ELF-1 (cell line): ENCODE results near the gene RCAN1.

Source experiments
- DNase-seq: peaks from one replicate; pipeline ENCODE4 v3.0.0-alpha.2; 2016; ENCODE audit warnings: low read depth, low spot score

RCAN1 gene

DNA sequence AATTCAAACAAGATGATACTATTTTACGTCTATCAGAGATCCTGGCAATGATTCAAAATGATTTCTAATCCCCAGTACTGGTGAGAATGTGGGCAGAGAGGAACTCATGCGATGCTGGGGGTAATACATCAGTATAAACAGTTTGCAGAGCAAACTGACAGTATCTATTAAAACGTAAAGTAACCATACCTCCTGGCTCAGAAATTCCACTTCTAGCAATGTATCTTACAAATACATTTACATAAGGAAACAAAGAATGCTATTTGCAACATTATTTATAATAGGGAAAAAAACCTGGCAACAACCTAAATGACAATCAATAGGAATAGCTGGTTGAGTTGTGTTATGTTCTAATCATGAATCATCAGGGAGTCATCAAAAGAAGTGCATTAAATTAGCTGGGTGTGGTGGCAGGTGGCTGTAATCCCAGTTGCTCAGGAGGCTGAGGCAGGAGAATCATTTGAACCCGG, 15.9 kb downstream of the RCAN1 start:
- no peak for DNase-seq

DNA sequence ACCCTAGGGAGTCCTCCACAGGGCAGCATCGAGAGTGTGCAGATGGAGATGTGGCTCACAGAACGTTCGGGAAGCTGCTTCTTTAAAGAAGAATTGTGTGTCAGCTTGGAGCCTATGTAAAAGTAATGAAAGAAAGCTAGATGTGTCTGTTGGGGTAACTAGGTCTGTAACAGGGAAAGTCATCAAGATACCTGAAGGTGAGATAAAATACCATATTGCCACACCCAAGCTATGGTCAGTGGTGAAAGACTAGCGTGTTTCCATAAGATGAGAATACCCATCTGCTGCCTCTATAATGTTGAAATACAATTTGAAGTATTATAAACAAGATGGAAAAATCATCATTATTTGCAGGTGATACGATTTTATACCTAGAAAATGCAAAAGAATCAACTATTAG, 17.5 kb downstream of the RCAN1 start:
- DNase-seq: no peak

DNA sequence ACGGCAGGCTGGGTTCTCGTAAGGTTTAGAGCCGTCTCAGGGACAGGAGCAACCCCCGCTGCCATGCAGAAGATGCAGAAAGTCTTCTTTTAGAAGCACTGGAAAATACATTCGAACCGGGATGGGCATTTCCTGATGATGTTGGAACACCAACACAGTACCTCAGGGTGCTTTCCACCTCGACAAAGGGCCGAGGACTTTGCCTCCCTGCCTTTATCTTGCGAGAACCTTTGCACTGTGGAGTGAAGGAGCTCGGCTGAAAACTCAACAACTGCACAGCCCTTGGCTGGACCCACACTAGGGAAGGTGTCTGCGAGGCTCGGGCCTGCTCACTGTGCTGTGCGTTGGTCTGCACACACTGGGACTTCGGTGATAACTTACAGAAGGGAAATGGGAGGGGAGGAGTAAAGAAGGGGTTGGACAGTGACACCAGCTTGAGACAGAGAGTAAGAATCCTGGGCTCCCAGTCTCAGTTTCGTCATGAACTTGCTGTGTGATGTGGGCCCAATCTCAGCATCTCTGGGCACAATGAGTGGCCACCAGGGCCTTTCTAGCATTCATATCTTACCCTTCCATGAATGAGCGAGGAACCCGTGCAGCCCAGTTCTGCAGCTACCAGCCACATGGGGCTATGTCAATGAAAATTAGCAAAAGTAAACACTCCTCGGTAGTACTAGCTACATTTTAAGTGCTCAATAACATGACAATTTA, 18.2 kb downstream of the RCAN1 start:
- no peak for DNase-seq

DNA sequence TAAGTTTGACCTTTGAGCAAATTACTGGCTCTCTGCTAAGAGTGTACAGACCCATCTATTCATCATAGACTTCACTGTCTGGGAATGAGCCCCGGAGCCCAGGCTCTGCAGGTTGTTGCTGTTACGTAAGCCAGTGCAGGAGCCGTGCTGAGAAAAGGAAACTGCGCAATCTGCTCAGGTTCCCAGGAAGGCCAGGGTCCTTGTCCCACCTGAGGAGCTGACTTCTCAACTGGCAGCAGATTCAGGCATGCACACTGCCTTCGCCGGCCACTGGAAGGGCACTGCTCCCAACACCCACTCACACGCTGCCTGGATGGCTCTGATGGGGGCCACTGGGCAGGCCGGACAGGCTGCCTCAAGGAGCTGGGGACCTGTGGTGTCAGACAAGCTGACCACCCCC, 19.5 kb downstream of the RCAN1 start:
- no peak for DNase-seq

DNA sequence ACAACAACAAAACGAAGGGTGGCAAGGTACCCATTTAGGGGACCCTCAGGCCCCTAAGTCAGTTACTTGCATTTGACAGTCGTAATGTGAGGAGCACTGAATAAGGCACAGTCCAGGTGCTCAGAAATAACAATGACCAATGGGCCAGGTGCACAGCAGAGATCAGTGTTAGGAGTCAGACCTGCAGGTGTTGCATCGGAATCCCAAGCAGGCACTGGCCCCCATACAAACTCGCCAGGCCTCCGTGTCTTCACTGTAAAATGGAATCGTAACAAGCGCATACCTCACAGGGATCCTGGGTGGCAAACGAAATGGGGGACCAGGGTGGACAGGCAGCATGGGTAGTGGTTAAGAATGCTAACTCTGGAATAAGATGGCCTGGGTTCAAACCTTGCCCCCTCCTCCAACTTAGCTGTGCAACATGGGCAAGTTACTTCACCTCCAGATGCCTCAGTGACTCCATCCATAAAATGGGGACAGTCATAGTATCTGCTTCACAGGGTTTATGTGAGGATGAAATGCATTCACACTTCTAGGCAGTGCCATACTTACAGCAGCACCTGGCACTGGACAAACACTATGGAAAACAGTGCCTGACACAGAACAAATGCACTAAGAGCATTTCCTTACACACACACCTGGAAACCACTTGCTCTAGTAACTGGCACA, 20.2 kb downstream of the RCAN1 start:
- DNase-seq: no peak

DNA sequence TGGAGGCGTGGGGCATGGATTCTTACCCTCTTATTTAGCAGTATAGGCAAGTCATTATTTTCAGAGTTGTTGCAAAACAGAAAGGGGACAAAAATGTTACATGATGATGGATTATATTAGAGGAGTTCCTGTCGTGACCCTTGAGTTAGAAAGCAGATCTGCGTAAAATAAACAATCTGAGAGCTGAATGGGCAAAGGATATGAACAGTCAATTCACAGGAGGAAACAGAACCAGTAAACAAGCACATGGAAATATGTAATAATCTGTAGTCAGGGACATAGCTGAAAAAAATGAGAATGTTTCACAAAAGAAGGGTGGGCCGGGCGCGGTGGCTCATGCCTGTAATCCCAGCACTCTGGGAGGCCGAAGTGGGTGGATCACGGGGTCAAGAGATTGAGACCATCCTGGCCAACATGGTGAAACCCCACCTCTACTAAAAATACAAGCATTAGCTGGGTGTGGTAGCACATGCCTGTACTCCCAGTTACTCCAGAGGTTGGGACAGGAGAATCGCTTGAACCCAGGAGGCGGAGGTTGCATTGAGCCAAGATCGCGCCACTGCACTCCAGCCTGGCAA, 20.9 kb downstream of the RCAN1 start:
- no peak for DNase-seq

DNA sequence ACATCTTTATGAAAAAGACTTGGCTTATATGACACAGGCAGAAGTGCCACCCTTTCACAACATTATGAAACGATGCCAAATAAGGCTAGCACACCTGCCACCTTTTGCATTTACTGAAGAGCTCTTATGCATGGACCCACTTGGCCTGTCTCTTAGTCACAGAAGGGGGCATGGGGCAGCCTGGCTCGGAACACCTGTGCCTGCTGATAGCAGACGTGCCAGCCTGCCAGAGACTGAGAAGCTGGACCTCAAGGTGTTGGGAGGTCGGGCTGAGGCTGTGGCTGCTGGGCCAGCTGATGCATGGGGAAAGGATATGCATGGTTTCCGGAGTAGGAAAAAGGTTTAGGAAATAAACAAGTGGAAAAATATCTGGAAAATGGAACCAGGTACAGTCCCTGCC, 21.5 kb downstream of the RCAN1 start:
- DNase-seq: no peak

DNA sequence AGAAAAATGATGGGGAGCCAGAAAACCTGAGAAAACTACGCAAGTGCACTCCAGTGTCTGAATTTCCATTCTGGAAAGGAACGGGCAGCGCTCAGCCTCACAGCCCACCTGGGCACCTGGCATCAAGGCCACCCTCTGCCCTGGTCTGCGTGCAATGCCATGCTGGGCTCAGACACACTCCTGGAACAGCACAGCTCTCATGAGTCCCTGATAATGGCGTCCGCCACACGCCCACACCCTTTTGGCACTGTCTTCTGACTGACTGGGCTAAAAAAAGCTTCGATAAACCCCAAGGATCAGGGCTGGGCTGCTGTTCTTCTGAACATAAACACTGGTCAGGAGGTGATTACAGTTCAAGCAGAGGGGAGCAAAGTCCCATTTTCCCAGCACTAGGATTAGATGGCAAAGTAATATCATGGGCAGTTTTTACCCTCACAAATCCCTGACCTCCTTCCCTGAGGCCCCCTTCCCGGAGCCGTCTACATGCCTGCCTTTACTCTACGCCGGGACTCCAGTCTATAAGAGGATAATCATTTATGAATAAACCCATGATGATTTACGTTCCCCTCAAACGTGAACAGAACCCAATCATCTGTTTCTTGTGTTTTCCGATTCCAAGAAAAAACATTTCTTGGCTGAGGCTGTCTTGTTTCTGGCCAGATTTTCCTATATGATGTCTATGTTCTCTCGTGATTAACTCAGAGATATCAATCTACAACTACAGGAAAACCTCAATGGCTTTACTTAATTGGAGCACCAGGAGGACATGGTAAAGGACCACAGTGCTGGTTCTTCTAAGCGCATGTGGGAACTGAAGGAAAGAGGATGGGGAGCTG, 22.6 kb downstream of the RCAN1 start:
- no peak for DNase-seq

DNA sequence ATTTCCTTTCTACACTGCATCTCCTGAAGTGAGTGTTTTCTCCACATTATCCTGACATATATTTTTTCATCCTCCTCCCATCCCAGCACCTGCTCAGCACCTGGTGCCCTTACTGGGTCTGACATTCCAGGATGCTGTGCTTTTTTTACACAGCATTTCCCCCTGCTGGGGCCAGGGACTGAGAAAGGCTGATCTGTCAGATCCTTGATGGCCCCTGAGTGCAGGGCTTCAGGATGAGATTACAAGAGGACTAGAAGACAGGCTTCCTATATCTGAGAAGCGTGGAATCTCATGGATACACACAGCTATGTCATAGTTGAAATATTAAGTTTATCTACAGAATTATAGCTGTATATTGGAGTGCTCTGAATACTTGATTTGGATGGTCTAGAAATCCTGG, 24.4 kb downstream of the RCAN1 start:
- DNase-seq: no peak

DNA sequence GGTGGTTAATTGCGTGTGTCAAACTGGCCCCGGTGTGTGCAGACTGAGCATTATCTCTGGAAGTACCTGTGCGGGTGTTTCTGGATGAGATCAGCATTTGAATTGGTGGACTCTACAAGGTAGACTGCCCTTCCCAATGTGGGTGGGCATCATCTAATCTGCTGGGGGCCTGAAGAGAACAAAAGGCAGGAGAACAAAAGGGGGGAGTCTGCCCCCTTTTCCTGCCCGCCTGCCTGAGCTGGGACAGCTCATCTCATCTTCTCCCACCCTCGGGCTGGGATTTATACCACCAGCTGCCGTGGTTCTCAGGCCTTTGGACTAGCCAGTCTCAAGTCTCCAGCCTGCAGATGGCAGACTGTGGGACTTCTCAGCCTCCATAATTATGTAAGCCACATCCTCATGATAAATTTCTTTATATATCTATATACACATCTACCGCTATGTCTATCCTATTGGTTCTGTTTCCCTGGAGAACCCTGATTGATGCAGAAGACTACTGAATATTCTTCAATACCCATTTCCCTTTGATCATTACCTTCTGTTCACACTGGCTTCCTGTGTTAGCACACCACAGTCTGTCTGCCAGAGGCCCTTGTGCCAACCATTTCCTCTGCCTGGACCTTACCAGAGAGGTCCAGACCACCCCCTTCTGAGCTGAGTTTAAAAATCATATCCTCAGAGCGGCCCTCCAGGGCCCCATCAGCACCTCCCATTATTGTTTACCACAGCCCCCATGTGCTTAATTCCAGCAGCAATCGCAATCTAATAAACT, 25.2 kb downstream of the RCAN1 start:
- no peak for DNase-seq

DNA sequence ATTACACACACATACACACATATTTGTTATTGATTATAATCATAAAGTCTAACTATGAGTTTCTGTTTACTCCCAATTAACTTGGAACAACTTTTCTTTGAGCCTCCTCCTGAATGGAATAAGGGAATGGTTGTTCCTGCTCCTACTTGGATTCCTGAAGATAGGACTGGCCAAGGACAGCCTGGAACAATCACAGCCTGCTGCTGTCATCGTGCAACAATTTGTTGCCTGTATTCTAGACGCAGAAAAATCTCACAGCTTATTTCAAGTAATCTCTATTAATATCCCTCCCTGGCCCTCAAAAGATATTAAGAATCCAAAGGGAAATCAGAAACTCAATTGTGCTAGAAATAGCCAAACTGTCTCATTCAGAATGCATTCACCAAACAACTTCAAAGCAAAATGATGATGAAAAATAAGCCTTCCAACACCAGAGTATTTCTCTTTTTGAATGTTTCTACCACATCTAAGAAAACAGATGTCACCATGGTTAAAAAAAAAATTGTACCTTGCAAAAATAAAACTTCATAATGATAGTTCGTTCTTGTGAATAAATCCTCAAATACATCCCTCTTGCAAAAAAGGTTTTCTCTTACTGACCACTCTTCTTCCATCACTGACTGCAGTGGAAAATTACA, 30.9 kb downstream of the RCAN1 start:
- DNase-seq: no peak

DNA sequence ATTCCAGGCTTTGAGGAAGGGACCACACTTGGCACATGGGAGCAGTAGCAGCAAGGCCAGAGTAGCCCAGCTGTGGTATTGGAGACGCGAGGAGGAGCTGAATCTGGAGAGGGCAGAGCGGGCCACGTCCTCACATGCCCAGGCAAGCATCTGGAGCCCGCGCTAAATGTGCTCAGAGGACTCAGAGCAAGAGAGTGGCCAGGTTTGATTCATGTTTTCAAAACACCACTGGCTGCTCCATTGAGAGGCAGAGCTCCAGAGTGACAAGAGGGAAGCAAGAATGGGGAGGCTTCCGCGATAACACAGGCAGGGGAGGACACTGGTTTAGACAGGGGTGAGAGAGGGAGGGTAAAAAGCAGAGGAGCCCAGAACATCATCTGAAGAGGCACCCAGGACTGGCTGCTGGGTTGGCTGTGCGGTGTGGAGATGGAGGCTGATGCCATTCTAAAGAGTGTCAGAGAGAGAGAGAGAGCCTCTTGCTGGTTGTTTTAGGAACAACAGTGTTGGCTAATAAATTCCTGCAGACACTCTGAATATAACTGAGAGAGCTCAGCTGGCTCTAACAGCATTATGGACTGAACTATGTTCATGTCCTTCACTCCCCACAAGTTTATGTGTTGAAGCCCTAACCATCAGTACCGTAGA, 32.3 kb downstream of the RCAN1 start:
- DNase-seq: peak; percentile 43

DNA sequence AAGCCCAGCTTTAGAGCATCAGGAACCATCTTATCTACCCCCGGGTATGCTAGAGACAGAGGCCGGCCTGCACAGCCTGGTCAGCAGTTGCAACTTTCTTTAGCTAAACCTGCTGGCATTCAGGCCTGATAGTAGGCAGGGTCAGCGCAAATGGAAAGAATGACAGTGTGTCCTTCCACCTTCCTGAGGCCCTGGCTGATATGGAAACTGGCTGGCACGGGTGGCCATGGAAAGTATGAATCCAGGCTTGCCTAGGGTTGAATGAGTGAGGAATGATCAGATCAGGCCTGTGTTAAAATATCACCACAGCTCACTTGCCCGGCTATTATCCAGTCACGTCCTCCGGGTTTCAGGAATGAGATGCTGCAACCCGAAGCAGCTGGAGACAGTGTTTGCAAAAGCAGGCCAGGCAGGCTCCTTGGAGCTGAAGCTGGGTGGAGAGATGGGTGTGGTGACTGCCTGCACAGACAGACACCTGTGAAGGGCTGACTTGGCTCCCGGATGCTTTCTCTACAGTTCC, 34.7 kb downstream of the RCAN1 start:
- no peak for DNase-seq

DNA sequence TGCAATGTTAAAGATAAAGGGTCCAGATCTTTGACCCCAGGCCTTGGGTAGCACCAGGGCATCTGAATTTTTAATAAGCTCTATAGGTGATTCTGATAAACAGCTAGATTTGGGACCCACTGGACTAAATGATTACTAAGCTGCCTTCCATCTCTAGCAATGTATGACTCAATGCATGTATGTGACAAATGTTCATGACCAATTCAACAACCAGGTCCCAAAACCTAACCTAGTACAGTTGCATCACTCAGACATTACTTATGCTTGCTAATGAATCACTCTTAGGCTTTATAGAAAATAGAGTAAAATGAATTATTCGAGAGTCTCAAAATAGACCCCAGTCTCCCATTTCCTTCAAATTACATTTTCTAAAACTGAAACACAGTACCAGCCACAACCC, 35.5 kb downstream of the RCAN1 start:
- no peak for DNase-seq

DNA sequence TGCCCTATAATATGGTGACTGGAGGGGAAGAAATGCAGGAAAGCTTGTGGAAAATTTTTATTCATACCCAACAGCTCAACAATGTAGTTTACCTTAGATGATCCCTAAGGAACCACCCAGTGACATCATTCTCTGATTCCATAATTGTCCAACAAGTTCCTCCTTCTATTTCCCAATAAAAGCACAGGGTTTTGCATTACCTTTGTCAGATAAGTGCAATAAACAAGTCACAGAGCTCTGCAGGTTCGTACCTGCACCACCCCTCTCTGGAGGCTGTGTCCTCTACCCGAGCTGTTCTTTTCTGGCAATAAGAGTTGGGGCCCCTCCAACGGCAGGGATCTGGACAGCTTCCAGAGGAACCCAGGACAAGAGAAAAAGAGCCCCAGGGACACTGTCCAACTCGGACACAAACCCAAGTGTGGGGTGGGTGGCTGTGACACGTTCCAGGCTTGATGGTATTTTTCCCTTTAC, 38.8 kb downstream of the RCAN1 start:
- DNase-seq: no peak

DNA sequence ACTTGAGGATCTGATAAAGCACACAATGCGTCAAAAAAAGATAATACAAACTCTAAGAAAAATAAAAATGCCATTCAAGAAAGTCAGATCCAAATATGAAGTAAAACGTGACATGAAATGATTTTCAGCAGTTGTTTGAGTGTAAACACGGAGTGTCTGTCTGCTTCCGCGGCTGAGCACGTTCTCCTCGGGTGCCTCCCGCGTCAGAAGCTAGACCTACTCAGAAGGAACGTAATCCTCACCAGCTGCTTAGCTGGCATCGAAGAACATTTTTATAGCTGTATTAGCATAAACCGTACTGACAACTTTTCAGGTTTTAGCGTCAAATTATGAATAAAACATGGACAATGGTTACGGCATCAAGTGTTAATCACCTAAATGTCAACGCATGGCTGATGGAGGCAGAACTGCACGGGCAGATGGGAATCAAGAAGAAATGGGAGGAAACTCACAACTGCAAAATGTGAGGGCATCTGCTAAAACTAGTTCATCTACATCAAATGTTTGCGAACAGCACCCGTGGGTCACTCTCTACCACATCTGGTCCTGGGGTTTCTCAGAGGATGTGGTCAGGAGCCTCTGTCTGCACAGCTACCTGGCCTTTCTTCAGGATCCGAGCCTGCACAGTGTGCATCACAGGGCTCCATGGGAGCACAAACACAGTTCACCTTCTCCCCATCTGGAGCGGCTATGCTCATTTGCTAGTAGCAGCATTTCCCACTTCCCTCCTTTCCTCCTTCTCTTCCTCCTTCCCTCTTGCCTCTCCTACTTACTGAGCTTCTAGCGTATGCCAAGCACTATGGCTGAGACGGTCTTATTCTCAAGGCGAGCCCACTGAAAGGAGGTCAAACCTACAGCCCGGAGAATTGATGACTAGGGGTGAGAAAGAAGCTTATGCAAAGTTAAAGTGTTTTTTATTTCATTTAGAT, 40.0 kb downstream of the RCAN1 start:
- no peak for DNase-seq

DNA sequence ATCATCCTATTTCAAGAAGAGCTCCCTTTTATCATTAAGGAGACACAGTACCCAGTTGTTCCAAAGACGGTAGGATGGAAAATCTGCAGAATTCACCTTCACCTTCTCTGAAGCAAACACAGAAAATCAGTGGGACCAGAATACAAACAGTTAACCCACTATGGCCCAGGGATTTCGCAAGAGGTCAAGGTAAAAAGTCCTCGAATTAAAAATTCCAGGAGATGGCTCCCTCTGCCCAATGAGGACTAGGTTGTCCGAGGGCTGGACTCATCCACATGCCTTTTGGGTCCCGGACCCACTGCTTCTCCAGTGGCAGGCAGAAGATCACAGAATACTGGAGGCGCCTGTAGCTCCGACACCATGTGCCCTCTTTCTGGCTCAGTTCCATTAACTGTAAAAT, 42.9 kb downstream of the RCAN1 start:
- no peak for DNase-seq

DNA sequence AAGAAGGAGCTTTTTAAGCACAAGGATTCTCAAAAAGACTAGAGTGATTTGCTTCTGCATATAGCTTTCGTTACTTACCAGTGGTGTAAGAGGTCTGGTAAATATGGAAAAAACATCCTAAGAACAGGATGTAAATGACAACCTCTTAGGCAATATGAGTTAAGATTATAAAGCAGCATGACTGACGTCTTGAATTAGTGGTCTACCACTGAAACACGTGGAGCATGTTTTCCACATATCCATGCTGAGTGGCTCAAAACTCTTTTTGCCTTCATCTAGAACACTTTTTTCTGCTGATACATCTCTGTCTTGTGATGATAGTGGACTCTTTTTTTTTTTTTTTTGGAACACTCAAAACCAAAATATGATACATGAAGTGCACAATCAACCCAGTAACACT, 44.6 kb downstream of the RCAN1 start:
- no peak for DNase-seq

DNA sequence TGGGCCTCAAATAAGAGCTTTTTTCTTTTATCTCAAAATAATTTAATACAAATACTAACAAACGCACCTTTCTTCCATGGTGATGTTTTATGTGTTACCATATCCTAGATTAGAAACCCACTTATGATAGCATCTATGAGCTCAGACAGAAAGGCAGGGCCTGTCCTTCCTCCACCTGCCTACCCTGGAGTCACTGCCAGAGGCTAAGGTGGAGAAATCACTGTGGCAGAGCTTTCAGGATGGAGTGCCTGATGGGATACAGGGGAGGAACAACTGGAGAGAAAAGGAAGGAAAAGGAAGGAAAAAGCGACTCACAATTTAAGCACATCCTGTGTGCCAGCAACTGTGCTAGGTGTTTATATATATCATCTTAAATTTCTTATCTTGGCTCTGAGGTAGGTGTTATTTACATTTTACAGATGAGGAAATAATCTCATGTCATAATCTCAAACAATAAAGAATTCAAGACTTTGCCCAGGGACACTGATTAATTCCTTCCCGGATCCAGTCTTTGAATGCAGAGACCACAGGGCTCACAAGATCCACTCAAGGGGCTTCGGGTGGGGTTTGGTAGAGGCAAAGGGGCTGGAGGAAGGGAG, 45.4 kb downstream of the RCAN1 start:
- no peak for DNase-seq
